ENCODE results near the gene SCNM1.

The SCNM1 gene

DNA sequence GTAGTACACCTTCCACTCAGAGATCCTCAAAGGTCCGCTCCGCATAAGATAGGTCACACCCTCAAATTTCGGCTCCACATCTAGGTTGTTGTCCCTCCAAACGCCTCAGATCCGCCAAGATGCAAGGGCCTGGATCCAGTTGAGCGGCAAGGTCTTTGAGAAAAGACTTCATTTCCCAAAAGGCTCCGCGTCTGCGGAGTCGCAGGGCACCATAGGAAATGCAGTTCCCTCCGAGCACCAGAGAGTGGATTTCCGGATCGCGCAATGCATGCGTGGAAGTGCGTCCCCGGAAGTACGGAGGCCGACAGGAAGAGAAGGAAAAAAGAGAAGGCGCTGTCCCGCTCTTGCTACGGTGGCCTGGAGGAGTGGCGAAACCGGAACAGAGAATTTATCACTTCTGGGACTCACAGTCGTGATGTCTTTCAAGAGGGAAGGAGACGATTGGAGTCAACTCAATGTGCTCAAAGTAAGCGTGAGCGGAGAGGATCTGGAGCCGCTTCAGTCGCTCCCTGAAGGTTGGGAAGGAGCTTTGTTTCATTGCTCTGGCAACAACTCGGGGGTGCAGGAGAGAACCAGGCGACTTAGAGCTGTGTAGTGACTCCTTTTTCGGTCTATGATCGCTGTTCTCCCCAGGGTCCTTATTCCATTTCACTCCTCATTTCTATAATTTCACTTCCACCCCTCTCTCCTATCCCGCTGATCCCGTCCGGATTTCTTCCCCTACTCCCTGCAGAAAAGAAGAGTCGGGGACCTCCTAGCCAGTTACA, at the start of gene SCNM1, which contains the start of gene LYSMD1:
TSS of gene SCNM1 (plus strand) at position 407 of the 767 bp plus-strand sequence. CDS start at position 416, 9 bp downstream.
TSS of gene LYSMD1 (minus strand) at position 165 of the 767 bp plus-strand sequence. CDS start 644 bp downstream, outside the sequence.
- TF ChIP-seq GATA2 (IDR thresholded peaks at IDR 0.05; ENCODE audit: low read depth, low read length) = no peak
- TF ChIP-seq GATA3 (IDR thresholded peaks at IDR 0.05; ENCODE audit: low read depth, low read length) = no peak

GRCh38 chr1:151124763-151125403, 41.1 kb upstream of the SCNM1 start:
- TF ChIP-seq GATA2 (IDR thresholded peaks at IDR 0.05; ENCODE audit: low read depth, low read length) (no peak), GATA3 (IDR thresholded peaks at IDR 0.05; ENCODE audit: low read depth, low read length) (no peak)

GRCh38 chr1:151128800-151129199, 37.1 kb upstream of the SCNM1 start:
- no peak for TF ChIP-seq GATA3 (IDR thresholded peaks at IDR 0.05; ENCODE audit: low read depth, low read length)
- TF ChIP-seq GATA2 (IDR thresholded peaks at IDR 0.05; ENCODE audit: low read depth, low read length) = no peak

DNA sequence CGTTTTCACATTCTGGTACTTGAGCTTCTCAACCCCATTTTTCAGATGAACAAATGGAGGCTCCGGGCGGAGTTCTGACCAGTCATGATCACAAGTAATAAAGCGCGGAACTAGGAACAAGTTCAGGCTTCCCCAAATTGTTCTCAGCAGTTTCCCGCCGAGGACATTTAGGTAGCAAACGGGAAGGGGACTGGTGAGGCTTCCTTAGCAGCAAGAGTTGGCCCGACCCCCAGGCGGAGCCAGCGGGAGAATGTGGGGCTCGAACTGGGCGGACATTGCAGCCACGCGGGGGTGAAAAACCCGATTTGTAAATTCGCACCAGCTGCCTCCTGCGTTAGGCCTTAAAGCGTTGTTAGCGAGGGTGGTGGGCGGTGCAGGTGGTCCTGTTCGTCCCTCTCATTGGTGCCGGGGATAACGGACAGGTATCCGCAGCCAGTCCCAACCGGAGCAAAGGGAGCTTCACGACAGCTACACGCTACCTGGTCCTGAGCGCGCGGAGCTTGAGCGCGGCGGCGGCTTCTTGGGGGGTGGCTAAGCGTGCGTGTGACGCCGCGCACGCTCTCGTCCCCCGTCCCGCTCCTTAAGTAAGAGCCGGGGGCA, 34.9 kb upstream of the SCNM1 start:
- TF ChIP-seq GATA2 (IDR thresholded peaks at IDR 0.05; ENCODE audit: low read depth, low read length) = no peak
- TF ChIP-seq GATA3 (IDR thresholded peaks at IDR 0.05; ENCODE audit: low read depth, low read length) = no peak

DNA sequence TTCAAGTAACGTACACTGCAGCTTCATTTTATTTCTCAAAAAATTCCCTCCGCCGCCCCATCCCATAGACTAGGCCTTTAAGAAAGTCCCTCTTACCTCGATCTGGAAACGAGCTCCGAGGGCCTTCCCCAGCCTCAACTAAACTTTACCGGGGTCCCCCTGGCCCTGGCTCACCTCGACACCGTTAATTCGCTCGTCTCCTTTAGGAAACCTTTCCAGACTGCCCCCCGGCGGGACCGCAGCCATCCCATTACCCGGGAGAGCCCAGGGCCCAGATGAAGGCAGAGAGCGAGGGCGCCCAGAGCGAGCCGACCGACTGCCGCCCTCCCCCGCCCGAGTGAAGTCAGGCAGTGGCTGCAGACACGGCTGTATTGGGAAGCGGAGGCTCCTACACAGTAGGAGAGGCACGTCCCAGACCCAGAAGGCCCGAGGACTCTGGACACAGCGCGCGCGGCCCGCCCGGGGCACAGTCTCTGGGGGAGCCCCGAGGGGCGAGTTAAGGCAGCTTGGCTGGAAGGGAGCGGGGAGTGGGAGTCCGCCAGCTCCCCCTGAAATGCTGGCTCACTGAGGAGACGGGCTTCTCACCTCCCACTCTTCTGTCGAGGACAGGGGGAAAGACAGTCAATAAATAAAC, 34.1 kb upstream of the SCNM1 start:
- no peak for TF ChIP-seq GATA3 (IDR thresholded peaks at IDR 0.05; ENCODE audit: low read depth, low read length)
- TF ChIP-seq GATA2 (IDR thresholded peaks at IDR 0.05; ENCODE audit: low read depth, low read length) = no peak

GRCh38 chr1:151132335-151133017, 33.5 kb upstream of the SCNM1 start:
- TF ChIP-seq GATA2 (IDR thresholded peaks at IDR 0.05; ENCODE audit: low read depth, low read length) (no peak), GATA3 (IDR thresholded peaks at IDR 0.05; ENCODE audit: low read depth, low read length) (no peak)

DNA sequence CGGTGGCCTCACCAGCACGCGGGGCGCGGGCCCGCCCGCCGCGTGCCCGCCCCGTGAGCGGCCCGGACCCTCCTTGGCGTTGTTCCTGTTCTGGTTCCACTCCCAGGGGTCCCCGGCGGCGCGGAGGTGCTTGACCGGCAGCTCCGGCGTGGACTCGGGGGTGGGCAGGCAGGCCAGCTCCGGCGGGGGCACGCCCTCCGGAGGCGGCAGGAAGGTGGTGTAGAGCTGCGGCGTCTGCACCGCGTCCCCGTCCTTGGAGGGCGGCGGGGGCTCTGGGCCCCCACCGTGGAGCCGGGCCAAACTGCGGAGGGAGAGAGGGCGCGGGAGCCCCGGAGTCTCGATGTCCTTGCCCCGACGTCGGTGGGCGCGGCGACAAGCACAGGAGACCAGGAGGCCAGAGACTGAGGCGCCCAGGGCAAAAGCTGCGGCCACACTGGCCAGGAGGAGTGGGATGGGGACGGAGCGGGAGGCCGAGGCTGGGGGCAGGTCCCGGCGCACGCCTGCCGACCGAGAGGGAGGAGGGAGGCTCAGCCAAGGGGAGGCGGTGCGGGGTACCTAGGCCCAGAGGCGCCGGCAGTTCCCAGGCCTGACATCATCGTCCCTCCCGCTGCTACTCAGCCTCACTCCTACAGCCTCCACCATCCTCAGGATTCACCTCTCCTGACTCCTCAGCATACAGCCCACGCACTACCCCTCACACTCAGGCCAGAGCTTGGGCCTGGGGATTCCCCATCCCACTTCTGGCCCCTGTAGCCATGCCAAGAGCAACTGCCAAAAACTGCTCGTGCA, 32.7 kb upstream of the SCNM1 start:
- no peak for TF ChIP-seq GATA3 (IDR thresholded peaks at IDR 0.05; ENCODE audit: low read depth, low read length)
- no peak for TF ChIP-seq GATA2 (IDR thresholded peaks at IDR 0.05; ENCODE audit: low read depth, low read length)

GRCh38 chr1:151134396-151134795, 31.5 kb upstream of the SCNM1 start:
- TF ChIP-seq GATA3 (IDR thresholded peaks at IDR 0.05; ENCODE audit: low read depth, low read length) = no peak
- TF ChIP-seq GATA2 (IDR thresholded peaks at IDR 0.05; ENCODE audit: low read depth, low read length) = no peak

- TF ChIP-seq GATA3 (IDR thresholded peaks at IDR 0.05; ENCODE audit: low read depth, low read length) (no peak), GATA2 (IDR thresholded peaks at IDR 0.05; ENCODE audit: low read depth, low read length) (no peak)
Measured at GRCh38 chr1:151134991-151135390, 31.0 kb upstream of the SCNM1 start.

DNA sequence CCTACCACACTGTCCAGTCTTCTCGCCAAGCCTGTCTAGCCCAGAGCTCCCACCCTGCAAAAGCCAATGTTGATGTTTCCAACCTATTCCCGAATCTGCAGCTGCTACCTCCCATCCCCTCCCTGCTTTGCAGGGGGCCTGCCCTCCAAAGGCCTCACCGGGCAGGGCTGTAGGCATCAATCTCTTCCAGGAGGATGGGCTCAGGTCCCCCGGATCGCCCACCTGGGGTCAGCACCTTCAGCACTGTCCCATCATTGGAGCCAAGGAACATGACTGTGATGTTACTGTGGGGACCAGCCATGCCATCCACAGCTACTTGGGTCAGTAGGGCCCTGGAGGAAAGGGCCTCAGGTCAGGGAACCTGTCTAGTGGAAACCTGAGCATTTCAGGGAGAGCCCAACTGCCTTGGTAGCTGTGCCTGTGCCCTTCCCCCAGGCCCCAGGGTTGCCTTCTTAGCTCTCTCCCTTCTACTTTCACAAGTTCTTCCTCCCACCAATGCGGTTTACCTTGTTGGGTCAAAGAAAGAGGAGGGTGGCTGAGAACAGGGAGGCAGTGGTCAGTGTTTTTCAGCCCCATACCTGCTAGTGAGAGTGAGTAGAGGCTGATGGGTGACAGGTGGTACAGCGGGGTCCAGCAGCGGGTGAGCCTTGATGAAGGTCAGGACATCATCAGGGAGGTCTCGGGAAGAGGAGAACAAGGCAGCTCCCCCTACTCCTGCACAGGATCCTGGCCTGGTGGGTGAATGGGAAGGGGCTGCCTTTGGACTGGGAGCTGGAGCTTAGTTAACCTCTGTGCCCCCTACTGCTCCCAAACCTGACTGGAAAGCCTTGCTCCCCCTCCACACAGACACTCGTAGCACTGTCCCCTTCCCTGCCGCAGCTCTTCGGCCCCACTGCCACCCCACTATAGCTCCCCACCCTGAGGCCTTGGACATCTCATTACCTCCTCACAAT, 30.2 kb upstream of the SCNM1 start:
- TF ChIP-seq GATA3 (IDR thresholded peaks at IDR 0.05; ENCODE audit: low read depth, low read length) (no peak), GATA2 (IDR thresholded peaks at IDR 0.05; ENCODE audit: low read depth, low read length) (no peak)

DNA sequence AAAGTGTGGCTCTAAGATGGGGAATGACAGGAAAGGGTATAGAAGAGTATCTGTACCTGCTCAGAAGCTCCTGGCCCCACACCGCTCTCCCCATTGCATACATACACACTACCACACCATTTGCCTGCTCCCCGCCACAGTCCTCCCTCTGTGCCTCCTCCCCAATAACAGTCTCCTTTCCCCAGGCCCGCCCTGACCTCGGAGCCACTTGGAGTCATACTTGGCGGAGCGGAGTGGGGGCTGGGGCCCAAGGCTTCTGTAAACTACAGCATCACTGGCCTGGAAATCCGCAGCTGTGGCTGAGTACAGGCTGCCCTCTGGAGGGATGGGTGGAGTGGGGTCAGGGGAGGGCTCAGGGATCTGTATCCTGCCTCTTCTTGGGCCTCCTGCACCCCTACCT, 28.2 kb upstream of the SCNM1 start:
- TF ChIP-seq GATA2 (IDR thresholded peaks at IDR 0.05; ENCODE audit: low read depth, low read length) (no peak), GATA3 (IDR thresholded peaks at IDR 0.05; ENCODE audit: low read depth, low read length) (no peak)

Measured in SH-SY5Y (cell line).